ENCODE data around the gene HIRA.

- TF ChIP-seq POLR2AphosphoS5 (IDR thresholded peaks at IDR 0.05) (no peak), POLR2A (IDR thresholded peaks at IDR 0.05) (no peak)
These were observed 112.3 kb downstream of the HIRA start for GRCh38 chr22:19319281-19319680.
